GM19438 (cell line): ENCODE measurements around the gene PTPRN2.
"Not testable (repeated sequence)": the region's sequence is repeated elsewhere in the genome, so short reads cannot be mapped to it uniquely, and the experiment has no call there.

Experiments used
- ATAC-seq: cut with Tn5 transposase; IDR thresholded peaks from one replicate; pipeline ENCODE4 v1.9.1; 2021; ENCODE audit warnings: low read depth; ENCODE audit not compliant: unreplicated experiment

The PTPRN2 gene

DNA sequence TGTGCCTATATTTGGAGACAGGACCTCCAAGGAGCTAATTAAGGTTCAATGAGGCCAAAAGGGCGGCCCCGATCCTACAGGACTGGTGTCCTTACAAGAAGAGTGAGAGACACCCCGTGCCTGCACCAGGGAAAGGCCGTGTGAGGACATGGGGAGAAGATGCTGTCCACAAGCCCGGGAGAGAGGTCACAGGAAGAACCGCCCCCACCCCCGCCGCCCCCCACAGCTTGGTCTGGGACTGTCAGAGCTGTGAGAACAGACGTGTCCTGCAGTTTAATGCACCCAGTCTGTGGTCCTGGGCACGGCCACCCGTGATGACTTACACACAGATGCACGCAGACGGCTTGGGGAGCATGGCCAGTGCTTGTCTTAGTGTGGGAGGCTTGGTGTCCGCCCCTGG is 851.3 kb downstream of the PTPRN2 start:
- ATAC-seq, result no peak

DNA sequence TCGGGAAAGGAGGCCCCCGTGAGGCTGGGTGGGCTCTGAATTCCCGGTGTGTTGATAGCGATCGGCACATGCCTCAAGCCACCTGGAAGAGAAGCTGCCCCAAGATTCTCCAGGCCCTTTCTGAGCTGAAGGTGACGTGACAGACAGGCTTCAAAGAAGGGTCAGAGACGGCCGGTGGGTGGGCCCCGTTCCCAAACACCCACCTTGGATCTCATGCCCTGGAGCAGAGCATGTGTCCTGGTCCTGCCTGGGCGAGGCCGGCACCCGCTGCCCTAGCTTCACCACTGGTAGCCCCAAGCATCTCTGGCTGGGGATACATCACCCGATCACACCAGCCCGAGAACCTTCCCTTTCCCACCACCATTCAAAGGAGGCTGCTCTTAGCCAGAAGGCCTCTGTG is 851.8 kb downstream of the PTPRN2 start:
- ATAC-seq, result no peak

DNA sequence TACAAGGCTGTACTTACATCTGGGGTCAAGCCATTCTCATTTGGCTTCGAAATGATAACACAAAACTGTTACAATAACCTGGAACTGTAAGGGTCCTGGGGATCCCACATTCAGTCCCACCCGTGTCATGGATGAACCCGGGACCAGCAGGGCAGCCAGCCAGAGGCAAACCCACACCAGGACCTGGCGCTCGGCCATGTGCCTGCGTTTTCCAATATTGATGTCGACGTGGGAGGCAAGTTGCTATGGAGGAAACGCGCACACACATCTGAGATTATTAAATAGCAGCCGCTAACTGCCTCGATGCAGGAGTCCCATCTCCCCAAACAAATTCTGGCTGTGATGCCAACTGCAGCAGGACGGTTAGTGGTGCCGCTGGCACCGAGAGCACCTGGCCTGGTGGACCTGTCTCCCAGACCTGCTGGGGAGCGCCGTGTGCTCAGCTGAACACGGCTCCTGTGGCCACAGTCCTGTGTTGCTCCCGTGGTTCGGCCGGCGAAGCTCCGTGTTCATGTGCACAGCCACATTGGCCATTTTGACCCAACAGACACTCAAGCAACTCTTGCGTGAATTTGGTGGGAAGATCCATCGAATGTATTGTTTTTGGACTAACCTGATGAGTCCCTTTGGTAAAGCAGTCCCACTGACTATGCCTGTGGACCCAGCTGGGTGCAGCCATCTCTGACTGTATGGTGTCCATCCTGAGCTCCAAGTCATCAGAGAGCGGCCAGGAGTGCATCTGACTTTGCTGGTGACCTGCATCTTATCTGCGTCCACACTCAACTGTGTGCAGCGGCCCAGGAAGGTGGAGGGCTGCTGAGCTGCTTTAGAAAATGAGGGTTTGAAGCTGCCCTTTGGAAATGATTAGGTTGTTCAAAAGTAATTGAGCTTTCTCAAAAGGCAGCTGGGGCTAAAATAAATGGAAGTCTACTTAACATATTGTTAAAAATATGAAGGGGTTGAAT is 852.7 kb downstream of the PTPRN2 start:
- no peak for ATAC-seq

DNA sequence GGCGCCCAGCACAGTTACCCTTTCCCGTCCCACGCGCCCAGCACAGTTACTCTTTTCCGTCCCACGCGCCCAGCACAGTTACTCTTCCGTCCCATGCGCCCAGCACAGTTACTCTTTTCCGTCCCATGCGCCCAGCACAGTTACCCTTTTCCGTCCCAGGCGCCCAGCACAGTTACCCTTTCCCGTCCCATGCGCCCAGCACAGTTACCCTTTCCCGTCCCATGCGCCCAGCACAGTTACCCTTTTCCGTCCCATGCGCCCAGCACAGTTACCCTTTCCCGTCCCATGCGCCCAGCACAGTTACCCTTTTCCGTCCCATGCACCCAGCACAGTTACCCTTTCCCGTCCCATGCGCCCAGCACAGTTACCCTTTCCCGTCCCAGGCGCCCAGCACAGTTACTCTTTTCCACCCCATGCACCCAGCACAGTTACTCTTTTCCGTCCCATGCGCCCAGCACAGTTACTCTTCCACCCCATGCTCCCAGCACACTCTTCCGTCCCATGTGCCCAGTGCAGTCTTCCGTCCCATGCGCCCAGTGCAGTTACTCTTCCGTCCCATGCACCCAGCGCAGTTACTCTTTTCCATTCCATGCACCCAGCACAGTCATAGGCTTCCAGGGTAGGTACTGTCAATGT is 853.7 kb downstream of the PTPRN2 start:
- not testable (repeated sequence) for ATAC-seq

DNA sequence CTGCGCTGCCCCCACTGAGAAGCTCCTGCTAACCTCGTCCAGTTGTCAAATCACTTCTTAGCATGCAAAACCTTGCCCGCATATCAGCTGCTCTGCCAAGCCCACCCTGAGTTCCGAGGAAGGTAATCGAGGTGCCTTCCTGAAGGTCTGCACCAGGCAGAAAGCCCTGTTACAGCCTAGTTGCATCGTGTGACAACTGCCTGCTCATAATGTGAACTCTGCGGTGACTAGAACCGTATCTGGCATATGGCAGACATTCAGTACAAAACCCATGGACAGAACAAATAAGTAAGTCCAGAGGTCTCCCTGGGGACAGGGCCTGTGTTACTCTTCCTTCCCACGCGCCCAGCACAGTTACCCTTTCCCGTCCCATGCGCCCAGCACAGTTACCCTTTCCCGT is 856.5 kb downstream of the PTPRN2 start:
- no peak for ATAC-seq

DNA sequence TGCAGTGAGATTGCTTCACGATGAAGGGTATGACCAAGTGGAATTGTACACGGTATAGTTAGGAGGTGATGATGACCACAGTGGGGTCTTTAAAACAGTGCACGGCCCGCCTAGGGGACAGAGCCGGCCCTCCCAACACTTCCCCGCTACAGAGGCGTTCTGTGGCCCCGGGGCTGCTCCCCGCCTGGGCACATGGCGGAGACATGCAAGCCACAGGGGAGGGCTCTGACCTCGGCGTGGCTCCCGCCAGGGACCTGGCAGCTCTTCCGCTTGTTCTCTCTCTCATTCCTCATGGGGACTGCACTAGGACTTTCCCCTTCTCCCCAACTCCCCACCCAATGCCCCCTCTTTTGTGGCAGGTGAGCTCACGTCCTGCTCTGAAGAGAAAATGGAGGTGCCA is 857.0 kb downstream of the PTPRN2 start:
- ATAC-seq, result no peak

DNA sequence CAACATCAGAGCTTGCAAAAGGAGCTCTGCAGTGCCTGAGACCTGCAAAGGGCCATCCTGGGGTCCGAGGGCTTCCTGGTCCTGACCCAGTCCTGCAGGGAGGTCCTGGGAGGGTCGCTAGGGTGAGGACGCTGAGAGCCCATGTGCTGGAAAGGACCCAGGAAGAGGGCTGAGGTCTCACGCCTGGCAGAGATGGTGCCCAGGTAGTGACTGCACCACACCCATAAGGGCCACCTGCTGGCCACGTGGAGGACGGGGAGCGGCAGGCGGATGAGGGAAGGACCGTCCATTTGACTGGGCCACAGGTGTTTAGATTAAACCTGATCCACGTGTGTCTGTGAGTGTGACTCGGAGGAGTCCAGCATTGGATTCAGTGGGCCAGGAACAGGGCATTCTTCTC is 858.1 kb downstream of the PTPRN2 start:
- no peak for ATAC-seq

DNA sequence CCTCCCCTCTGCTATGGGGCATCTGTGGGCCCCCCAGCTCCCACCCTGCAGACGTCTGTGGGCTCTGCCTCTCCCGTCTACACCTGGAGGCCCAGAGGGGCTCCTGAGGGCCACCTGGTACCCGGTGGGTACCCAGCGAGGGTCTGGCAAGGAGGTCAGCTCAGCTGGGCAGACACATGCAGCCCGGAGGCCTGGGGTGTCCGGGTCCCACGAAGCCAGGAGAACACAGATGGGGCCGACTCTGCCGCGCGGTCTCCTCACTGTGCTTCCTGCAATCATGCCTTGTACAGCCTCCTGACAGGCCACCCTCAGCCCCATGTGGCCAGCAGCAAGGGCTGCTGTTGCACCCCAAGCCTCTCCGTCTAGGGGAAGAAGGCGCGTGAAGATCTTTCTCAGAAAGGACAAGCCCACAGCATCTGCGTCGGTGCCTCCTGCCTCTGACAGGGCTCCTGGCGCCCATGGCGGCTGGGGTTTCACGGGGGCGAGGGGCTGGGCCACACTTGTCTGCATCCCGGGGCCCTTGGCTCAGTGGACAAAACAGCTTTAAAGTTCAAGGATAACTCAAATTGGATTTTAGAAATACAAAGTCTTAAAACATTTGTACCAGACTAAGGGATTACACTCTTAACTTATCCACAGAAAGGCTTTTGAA is 859.5 kb downstream of the PTPRN2 start:
- ATAC-seq, result no peak

DNA sequence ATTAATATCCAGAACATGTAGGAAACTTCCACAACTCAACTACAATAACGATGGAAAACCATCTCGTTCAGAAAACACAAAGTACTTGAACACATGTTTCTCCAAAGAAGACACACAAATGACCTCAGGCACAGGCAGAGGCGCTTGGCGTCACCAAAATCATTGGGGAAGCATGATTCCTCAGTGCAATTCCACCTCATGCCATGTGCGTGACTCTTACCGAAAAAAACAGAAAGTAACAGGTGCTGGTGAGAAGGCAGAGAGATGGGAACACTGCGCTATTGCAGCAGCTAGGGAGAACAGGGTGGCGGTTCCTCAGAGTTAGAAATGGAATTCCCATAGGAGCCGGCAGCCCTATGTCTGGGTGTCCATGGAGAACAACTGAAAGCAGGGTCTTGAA is 860.9 kb downstream of the PTPRN2 start:
- no peak for ATAC-seq

DNA sequence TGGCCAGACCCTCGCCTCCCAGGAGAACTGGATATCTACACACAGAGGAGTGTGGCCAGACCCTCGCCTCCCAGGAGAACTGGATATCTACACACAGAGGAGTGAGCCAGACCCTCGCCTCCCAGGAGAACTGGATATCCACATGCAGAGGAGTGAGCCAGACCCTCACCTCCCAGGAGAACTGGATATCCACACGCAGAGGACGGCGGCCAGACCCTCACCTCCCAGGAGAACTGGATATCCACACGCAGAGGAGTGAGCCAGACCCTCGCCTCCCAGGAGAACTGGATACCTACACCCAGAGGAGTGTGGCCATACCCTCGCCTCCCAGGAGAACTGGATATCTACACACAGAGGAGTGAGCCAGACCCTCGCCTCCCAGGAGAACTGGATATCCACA is 862.3 kb downstream of the PTPRN2 start:
- ATAC-seq, result not testable (repeated sequence)

DNA sequence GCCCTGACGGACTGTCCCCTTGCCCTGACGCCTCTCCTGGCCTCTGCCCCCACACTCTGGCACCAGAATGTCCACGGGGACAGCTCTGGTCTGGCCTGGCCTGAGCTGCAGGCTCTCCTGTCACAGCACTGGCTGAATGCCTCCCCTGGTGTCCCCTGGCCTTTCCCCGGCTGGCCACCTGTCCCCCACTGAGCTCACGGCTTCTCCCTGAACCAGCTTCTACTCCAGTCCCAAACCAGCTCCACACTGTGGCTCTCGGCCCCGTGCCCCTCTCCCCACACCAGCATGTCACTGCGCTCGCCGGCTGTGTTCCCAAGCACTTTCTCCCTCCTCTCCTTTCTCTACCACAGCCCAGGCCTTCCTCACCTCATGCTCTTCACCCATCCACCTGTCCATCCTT is 864.4 kb downstream of the PTPRN2 start:
- no peak for ATAC-seq

DNA sequence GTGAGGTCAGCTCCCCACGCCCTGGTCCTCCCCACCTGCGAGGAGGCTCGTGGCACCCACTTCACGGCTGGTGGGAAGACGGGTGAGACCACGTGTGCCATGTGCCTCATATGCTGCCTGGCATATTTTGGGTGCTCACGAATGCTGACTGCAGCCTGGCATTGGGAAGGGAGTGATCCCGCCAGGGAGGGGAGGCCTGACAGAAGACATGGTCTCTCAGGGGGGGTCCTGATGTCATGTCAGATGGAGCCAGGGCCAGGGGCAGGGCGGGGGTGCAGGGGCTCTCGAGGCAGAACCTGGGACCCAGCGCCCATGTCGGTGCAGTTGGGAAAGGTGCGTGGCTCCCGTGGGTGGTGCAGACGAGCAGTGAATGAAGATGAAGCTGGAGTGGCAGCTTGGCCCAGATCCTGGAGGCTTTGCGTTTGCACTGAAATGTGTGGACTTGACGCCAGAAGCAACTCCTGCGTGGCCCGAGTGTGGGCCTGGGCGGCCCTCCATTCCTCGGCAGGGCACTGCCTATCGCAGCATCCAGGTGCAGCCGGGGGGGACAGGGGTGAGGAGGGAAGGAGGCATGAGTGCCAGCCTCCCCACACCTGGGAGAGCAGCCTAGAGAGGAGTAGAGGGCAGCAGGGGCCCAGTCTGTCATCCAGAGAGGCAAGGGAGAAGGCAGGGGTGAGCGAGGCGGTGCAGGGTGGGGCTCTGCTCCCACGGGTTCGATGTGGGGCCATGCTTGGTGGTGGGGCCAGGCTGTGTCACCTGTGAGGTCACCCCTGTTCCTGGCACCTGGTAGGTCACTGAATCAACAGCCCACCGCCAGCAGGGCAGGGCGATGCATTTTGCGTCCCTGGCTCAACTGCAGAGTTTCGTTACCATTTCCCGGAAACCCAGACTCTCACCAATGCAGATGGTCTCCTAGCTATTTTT is 865.2 kb downstream of the PTPRN2 start:
- ATAC-seq, result no peak

DNA sequence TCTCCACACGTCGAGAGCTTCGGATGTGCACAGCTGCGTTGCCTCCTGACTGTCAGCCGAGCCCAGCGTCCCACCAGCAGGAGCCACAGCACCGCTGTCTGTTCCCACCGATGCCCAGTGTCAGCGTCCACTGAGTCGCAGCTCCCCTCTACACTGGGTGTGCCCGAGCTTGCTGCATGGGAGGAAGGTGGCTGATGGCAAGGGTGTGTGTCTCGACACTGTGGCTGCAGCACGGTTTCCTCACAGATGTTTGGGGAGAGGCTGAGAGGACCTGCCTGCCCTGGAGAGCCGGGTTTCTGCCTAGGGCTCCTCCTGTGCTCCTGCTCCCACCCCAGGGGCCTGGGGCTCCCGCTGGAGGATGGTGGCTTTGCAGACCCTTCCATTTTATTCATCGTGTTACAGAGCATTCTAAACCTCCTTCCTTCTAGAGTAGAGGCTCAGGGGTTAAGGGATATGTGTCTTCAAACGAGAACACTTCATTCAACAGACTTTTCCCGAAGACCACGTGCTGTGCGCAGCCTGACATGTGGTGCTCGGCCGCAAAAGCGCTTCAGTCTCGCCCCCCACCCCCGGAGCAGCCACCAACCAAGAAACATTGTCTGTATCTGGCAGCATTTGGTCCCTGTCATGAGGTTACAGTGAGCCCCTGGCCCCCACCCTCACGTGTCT is 866.0 kb downstream of the PTPRN2 start:
- ATAC-seq, result no peak

DNA sequence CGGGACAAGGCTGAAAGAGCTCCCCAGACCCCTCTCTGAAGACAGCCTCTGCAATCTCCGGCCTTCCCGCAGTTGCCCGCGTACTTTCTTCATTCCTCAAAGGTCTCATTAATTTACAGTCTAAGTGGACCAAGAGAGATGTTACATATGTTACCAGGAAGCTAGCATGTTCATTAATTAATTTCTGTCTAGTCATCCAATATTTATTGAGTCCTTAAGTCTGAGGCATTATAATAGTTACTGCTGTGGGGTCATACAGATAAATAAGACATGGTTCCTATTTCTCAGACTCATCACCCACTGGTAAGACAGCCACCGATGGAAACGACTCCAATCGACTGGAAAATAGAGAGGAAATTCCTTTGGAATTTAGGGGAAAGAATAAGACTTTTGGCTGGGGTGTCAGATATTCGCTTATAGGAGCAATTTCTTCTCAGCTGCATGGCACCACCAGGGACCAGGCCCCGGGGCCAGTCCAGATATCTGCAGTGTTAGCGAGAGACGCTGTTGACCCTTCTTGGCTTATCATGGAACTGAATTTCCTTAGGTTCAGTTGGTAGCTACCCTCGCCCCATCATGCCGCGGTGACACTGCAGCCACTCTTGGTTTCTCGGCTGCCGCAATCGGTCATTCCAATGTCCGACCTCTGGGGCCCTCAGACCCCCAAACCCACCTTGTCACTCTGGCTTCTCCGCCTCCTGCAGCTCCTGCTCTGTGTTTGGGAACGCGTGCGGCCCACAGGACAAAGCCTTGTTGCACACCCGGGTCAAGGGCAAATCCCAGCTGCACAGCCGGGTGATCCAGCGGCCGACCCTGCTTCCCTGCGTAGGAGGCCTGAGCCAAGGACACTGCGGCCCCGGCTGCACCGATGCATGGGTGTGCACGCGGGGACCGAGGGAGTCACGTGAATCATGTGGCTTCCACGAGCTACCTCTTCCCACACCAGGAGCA is 867.6 kb downstream of the PTPRN2 start:
- ATAC-seq, result no peak

DNA sequence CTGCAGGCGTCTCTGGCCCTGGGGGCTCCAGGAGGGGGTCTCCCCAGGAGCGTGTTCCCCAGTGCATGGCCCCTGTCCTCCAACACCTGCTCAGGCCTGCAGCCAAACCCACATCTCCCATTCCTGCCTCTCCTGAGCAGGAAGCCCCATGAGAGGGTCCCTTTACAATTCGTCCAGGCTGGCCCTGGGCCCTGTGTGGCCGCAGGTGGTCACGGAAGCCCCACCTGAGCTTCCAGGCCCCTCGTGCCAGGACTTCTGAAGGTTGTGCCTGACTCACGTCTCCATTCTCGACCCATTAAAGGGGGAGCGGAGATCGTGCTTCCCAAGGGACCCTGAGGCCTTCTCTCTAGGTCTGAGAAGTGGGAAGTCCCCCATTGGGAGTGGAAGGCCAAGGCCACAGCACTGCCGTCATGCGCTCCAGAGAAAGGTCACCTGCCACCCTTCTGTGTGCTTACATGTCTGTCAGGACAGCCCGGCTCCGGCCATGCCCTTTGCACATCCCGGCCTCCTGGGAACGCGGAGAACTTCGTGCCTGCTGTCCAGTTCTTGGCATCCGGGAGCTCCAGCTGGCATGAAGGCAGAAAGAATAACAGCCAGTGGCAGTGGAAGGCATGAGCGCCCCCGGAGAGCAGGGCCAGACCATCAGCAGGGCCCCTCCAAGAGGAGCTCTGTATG is 868.5 kb downstream of the PTPRN2 start:
- ATAC-seq, result no peak

DNA sequence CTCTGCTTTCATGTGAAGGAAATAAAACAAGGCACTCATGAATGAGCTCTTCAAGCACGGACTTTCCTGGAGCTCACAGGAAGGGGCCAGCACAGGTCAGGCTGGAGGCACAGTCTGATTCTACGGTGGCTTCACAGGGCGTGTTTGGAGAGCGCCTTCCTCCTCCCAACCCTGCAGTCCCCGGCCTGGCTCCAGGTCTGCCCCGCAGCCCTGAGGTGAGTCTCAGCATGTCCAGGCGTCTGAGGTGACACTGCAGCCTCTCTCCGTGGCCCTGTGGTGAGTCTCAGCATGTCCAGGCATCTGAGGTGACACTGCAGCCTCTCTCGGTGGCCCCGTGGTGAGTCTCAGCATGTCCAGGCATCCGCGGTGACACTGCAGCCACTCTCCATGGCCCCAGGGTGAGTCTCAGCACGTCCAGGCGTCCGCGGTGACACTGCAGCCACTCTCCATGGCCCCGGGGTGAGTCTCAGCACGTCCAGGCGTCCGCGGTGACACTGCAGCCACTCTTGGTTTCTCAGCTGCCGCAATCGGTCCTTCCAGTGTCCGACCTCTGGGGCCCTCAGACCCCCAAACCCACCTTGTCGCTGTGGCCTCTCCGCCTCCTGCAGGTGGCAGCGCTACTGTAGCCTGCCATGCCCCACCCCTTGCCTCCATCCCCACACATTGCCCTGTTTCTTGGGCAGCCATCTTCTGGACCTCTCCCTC is 869.2 kb downstream of the PTPRN2 start:
- ATAC-seq, result no peak
